Retina (tissue), 1 donor: ENCODE data around the gene PPM1L.
"Not testable (repeated sequence)": the region's sequence is repeated elsewhere in the genome, so short reads cannot be mapped to it uniquely, and the experiment has no call there.

Source experiments
- DNase-seq: peaks from one replicate; pipeline ENCODE4 v3.0.0-alpha.2; 2016

The PPM1L gene

DNA sequence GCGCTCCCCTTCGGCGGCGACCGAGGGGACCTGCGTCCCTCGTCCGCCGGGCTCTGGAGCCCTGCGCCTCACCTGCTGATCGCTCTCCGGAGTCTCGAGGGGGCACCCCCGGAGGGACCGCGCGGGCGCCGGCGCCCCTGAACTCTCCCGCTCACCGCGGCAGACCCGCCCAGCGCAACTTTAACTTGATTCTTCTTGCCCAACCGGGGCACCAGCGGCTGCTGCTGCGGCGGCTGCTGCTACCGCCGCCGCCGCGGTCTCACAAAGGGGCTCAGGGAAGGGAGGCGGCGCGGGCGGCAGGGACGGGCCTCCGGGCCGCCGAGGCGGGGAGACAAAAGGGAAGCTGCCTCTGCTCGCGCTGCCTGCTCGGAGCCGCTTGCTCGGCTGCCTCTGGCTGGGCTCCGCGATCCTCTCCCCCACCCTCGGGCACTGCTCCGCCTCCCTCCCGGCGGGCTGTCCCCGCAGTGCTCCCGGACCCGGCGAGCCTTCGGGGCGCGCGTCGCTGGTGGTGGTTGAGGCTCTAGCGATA lies at the start of gene PPM1L:
Gene PPM1L (plus strand): TSS at position 456 of the 529 bp plus-strand sequence.
- DNase-seq, result peak; percentile 95

DNA sequence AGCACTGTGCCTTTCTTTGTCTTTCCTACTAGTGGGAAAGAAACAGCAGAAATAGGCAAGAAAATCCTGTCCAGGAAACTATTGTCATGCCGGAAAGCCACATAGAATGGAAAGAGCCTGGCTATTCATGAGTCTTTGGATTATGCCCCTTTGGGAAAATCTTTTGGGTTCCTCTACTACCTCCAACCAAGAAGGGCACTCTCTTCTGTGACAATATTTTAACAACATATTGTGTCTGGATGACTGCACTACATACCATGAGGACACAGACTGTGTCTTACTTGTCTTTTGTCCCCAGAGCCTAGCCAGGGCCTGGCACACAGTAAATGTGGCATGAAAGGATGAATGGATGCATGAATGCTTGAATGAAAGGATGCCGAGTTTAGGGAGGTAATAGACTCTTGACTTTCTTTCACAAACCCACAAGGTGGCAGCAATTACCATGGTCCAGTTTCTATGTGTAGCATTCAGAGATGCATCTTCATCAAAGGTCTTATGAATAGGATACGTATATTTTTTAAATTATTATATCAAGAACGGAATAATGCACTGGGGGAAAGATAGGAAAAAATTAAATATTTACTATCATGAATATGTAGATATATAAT lies 48.7 kb upstream of the PPM1L start:
- peak; percentile 55 for DNase-seq

DNA sequence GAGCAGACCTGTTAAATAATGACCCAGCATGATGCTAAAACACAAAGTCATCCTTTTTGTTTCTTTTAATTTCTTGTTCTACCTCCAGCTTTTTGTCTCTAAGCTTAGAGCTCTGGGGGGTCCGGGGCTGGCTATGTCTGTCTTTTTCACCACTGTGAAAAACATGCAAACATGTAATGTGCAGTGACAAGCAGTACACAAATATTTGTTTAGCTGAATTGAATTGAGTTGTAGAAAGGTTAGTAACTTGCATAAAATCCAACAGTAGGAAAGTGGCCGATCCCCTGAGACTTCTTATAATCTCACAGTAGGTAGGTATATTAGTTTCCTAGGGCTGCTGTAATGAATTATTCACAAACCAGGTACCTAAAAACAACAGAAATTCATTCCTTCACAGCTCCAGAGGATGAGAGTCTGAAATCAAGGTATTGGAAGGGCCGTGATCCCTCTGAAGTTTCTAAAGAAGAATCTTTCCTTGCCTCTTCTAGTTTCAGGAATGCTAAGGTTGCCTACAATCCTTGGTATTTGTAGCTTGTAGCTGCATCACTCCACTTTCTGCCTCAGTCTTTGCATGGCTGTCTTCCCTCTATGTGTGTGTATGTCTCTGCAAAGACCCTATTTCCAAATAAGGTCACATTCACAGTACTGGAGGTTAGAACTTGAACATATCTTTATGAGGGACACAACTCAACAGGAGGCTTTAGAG lies 46.4 kb upstream of the PPM1L start:
- no peak for DNase-seq

DNA sequence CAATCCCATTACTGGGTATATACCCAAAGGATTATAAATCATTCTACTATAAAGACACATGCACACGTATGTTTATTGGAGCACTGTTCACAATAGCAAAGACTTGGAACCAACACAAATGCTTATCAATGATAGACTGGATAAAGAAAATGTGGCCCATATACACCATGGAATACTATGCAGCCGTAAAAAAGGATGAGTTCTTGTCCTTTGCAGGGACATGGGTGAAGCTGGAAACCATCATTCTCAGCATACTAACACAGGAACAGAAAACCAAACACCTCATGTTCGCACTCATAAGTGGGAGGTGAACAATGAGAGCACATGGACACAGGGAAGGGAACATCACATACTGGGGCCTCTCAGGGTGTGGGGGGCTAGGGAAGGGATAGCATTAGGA lies 42.9 kb upstream of the PPM1L start:
- not testable (repeated sequence) for DNase-seq

DNA sequence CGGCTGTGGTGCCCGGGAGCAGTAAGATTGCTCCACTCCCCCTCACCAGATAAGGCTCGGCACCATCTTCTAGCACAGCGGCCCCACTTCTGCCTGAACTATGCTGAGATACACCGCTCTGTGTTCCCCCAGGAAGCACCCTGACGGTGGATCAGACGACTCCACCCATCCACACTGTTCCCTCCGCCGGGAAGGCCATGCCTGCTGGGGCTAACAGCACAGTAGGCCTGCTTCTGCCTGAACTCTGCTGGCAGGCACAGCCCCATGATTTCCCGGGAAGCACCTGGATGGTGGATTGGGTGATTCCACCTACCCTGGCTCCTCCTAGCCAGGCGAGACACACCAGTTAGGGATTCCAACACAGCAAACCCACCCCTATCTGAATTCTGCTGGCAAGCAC lies 36.3 kb upstream of the PPM1L start:
- no peak for DNase-seq

DNA sequence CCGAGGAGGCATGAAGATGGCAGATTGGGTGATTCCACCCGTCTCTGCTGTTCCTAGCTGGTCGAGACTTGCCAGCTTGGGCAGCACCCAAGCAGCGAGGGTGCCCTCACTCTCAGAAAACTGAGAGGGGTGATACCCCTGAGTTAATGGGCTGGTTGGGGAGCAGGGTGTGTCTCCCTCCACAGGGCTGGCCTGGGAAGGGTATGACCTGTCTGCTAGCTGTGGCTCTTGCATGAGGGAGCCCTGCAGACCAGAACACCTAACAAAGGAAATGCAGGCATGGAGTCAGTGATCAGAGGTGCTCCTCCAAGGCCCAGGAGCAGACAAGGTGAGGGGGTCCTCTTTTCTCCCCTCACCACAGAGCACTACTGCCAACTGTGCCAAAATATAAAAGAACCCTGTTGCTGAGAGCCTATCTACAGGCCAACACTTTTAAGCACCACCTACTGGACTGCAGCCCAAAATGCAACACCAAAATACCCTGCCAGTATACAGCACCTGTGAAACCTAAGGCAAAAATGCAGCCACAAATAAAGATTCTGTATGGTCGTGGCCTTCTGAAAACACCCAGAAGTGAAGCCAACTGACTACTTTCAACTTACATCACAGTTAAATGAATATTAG lies 35.8 kb upstream of the PPM1L start:
- no peak for DNase-seq

DNA sequence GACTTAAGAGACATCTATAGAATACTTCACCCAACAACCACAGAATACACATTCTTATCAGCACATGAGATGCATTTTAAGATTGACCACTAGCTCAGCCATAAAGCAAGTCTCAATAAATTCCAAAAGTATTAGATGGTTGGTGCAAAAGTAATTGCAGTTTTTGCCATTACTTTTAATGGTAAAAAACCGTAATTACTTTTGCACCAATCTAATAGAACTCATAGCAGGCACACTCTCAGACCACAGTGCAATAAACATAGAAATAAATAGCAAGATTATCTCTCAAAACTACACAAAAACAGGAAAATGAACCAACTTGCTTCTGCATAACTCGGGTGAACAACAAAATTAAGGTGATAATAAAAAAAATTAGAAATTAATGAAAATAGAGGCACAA lies 33.7 kb upstream of the PPM1L start:
- DNase-seq, result no peak

DNA sequence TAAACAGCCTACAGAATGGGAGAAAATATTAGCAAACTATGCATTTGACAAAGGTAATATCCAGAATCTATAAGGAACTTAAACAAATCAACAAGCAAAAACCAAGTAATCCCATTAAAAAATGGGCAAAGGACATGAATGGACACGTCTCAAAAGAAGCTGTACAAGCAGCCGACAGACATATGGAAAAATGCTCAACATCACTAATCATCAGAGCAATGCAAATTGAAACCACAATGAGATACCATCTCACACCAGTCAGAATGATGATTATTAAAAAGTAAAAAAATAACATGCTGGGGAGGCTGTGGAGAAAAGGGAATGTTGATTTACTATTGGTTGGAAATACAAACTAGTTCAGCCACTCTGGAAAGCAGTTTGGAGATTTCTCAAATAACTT lies 30.7 kb upstream of the PPM1L start:
- no peak for DNase-seq

DNA sequence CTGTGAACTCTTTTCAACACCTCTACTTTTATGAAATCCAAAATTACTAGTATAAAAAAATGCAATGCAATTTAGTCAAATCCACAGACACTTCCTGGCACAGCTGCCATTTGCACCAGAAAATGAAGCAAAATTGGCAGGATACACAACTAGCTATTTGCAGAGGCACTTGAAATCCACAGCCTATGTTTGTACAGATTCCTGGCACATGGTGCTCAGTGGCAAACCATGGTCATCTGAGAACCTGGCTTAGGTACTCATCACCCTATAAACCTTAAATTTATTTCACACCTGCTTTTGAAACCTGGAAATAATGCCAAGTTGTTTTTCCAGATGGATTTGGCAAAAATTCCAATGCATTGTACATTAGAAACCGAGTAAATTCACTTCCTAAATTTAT lies 20.2 kb upstream of the PPM1L start:
- DNase-seq, result no peak

DNA sequence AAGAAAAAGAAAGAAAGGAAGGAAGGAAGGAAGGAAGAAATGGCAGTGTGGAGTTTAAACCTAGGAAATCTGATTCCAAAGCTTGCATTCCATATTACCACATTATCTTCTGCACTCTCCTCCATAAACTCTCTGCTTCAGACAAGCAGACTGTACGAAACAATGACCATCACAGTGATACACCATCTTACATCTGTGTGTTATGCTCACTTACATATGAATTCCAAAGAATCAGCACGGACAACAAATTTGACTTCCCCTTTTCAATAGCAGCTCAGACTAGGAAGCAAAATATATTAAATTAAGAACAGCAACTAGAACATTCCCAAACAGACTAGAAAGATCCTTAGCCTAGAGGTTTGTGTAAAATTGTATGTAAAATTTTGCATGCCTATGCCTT lies 18.0 kb upstream of the PPM1L start:
- DNase-seq, result no peak

DNA sequence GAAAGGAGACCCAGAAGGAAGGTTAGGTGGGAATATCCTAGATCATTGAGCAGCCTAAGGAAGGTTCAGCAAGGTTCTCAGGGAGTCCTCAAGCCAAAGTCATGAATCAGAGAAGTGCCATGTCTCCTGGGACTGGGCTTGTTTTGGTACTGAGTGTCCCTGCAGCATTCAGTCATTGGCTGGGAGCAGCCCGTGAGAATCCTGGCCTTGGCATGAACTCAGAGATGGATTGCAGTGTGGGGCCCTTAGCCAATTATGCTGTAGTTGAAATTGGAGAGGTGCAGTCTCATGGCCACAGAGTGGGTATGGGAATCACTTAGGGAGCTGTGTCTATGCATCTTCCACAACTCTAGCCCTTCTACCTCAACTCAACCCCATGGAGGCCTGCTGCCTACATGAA lies 17.0 kb upstream of the PPM1L start:
- no peak for DNase-seq

DNA sequence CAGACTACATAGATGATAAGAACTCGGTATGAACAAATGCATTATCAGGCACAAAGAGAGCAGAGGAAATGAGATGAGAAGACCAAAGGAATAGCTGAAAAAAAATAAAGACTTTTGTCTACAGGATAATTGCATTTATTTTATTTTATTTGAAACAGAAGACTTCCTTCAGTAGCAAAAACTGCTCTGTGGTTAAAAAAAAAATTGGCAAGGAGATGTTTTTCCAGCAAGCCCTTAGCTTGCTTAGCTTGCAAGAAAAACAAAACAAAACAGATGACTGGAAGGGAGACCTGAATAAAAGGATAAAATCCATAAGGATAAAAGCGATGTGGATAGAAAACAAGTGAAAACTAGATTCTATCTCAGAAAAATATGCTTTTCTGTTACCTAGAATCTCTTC lies 9.1 kb upstream of the PPM1L start:
- DNase-seq, result no peak

DNA sequence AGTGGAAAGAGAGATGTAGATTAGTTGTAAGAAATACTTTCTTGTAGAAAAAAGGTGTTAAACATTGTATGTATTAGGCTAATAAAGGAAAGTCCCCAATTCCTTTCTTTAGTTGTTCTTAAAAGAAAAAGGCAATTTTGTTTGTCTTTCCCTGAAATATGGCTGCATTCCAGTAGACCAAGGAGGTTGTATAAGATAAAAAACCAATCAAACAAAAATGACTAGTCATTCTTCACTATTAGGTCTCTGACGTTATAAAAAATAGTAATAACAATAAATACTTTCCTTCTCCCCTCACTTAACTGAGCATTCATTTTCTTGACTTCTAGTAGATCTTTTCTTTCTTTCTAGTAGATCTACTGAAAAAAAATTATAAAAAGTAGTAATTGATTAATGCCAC lies 8.6 kb upstream of the PPM1L start:
- no peak for DNase-seq

DNA sequence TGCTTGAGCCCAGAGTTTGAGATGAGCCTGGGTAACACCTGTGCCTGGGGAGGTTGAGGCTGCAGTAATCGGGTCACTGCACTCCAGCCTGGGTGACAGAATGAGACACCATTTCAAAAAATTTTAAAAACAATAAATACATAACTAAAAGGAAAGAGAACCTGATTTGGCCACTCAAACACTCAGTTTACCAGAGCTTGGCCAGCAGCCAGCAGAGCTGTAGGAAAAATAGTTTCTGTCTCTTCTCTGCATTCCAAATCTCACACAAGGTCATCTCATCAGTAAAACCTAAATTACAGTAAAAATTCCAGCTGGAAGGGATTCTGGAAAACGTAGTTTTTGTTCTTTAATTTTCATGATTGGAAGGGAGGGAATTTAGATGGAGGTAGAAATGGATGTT lies 7.8 kb upstream of the PPM1L start:
- no peak for DNase-seq

DNA sequence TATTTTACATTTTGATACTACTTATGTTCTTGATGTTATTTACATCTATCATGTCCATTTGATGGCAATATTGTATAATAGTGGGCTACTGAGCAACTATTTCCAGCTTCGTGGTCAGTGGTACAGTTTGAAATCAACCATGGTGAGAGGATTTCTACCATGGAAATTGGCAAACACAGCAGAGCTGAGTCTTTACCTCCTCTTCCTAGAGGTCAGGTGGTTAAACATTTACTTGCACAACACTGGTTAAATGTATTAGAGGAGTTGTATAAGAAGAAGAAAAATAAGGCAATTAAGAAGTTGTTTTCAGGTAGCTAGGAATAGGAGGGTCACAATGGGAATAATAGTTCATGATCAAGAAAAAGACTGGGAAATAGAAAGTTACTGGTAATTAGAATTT lies 7.2 kb upstream of the PPM1L start:
- no peak for DNase-seq

DNA sequence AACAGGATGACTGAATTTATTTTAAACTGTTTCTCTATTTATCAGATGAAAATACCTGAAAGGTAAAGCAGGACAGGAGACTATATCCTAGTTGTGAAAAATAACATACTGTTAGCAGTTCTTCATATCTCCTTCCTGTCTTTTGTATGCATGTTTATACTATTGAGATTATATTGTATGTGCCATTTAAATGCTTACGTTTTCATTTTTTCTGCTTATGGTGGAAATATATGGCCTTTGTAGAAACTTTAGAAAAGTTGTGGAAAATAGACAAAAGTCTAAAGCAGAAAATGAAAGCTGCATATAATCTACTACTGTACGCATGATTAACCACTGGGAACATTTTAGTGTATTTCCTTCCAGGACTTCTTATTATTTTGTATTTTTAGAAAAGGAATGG lies 2.1 kb upstream of the PPM1L start:
- no peak for DNase-seq

DNA sequence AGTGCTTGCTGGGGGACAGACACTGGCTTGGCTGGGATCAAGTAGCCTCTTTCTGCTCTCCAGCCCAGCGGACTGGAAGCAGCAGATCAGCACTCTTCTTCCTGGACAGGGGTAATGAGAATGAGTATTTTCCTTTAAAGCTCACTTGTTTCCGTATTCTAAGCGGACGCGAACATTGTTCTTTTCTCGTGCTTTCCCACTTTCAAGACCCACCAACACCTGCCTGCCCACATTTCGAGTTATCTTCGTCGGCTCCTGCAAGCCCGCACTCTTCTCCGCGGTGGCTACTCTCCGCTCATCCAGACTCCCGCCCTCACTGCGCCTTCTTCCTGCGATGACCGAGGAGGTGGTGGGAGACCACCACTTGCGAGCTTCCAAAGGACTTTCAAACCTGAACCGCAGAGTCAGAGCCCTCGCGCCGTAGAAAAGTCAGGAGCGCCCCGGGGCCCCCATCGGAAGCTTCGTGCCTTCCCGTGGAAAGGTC lies 1.6 kb upstream of the PPM1L start:
- DNase-seq, result peak; percentile 94

DNA sequence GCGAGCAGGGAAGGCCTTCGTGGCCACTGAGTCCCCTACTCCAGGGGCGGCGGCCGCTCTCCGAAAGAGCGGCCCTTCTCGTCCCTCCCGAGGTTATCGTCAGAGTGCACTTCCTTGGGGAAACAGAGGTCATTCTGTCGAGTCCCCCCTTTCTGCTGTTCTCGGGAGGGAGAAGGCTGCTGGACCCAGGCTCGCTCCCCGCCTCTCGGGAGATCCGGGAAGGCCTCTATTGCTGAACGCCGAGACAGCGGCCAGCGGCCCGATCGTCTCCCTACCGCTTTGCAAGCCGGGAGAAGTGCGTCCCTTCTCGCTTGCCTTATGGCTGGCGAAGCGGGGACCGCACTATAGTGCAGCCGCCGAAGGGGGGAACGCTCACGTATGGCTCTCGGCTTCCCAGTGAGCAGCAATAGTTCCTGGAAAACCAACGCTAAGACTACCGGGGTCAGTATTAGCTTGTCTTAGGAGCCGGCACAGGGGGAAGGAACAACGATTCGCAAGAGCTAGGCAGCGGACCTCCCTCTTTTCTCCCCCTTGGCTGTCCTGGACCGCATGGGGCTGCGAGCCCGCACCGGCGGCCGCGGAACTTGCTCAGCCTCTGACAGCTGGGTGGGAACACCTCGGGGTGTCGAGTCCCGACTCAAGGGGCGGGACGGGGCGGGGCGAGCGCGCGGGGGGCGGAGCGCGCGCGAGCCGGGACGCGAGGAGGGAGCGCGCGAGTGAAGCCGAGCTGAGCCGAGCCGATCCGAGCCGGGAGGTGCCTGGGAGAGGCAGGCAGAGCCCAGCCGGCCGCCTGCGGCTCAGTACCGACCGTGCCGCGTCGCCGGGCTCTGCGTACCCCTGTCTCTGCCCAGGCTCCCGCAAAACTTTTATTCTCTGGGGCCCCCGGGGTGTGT lies 930 bp upstream of the PPM1L start:
- peak; percentile 97 for DNase-seq

DNA sequence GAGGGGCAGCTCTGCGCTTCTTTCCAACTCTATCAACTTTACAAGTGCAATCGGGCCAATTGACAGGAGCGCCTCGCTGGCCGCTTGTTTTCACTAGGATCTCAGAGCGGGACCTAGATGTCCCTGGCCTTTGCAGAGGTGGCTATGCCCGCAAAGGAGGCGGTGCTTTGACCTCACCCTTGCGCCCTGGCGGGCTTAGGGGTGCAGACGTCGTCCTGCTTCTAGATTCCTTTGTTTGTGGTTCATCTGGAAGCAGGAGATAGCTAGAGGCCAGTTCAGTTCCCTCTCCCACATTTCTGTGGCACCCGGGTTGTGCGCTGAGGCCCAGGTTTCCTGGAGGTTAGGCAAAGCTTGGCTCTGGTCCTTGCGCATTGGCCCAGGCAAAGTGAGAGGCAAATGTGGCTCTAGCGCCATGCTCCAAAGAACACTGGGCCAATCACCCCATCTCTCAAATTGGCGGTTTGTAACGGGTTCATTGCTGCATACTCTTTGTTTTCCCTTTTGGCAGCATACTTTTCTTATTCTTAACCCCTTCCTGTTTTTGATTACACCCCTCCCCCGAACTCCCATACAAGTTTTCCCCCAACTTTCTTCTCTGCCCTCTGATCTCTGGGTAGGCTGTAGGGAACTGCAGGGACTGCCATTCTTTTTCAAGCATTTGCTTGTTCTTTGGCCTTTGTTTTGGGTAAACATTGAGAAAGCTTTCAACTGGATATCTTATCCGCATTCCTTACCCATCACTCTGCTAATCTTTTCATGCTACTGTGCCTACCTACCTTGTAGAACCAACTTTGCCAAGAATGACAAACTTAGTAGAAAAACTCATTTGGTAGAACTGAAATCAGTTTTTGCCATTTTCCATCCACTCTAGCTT lies 1.4 kb downstream of the PPM1L start:
- DNase-seq, result peak; percentile 78

DNA sequence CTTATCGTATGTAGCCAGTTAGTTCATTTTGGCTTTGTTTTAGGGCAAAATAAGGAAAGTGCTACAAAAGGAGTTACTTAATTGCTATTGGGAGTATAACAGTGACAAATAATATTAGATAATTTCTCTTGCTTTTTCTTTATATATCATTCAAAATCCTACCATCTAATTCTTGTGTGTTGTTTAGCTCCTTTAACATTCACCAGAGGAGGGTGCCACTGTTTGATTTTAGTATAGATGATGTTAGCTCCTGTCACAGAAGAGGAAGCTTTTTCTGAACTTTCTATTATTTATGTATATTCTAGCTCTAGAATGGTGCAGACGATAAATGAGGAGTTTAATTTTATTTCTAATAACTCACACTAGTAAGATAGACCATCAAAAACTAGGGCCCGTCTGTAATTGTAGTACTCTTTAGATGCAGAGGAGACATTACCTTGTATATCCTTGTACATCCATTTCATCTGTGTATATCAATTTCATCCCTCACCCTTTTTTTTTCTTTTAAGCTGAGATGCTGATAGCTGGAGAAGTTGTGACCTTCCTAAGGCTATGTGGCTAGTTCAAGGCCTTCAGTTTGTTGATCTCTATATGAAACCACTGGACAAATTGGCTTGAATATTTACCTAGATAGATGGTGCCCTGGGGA lies 3.0 kb downstream of the PPM1L start:
- DNase-seq, result no peak

DNA sequence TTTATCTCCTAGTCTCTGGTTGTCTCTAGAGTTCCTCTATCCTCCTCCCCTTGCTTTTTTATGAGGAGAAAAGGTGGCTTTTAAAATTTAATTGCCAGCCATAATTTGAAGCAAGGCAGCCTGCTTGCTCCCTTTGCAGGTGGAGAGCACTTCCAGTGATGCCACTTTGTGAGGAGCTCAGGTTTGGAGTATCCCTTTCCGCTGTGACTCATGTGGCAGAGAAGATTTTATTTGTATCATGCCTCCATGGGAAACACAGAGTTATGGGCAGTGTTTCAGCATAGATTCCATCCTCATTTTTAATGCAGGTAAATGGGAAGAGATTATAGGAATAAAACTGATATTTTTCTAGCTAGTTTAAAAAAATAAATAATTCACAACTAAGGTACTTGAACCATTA lies 7.0 kb downstream of the PPM1L start:
- no peak for DNase-seq

DNA sequence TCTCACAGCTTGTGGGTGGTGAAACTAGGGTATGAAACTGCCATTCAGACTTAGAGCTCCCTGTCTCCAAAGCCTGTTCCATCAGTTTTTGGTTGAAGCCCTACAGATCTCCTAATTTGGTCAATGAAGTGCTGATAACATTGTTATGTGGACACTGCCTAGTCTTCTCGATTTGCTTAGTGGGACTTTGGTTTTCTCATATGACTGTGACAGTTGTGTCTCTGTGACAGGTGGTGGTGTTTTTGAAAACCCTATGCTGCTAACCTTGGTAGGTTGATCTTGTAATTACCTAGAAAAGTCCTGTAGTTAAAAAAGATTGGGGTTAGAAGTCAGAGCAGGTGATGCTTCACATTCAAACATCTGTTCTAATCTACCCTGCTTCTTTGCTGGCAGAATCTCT lies 9.2 kb downstream of the PPM1L start:
- DNase-seq, result no peak
